Activated CD8-positive, alpha-beta memory T cell treated with anti-CD3 and anti-CD28 coated beads for 4 hours (primary cell): Measurements from ENCODE around the gene OR2A25.

ENCODE experiments used
- DNase-seq, 2 donors: peaks; one replicate each; pipeline ENCODE4 v3.0.0-alpha.2; 2020; ENCODE audit warnings: low read depth in 2 of 2

OR2A25 gene

DNA sequence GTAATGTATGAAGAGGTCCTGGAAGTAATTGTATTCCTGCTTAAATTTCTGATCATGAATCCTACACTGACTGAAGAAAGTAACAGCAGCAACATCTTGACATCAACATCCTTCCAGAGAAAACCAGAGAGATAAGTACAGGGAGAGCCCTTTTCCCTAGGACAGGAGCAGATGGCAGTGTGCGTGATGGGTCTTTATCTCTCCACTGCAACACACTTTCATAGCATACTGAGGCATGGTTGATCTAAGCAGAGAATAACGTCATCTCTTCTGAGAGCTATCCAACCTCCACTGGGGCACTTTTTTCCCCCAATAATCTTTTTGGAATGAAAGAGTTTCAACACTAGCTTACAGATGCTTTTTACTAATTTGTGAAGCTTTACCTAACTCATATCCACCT lies 342 bp downstream of the OR2A25 start:
- DNase-seq: no peak

DNA sequence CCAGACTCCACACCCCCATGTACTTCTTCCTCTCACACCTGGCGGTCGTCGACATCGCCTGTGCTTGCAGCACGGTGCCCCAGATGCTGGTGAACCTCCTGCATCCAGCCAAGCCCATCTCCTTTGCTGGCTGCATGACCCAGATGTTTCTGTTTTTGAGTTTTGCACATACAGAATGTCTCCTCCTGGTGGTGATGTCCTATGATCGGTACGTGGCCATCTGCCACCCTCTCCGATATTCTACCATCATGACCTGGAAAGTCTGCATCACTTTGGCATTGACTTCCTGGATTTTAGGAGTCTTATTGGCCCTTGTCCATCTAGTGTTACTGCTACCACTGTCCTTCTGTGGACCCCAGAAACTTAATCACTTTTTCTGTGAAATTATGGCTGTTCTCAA lies 4.8 kb downstream of the OR2A25 start:
- no peak for DNase-seq

DNA sequence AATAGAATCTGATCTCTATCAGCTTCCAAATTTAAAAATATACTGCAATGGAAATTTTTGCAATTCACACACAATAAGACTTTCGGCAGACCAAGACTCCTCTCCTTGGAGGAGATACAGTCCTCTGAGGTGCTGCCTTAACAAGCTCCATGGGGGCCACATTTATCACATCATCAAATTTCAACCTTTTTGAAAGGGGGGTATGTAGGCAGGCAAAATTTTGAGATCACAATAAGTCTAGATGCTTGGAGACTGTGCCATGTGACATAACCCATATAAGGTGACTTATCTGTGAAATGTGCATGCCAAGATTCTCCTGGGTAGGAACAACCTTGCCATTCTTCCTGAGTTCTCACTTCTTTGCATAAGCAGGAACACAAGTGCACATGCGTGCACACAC lies 16.4 kb downstream of the OR2A25 start, which contains the start of gene OR2A12:
Gene OR2A12 (plus strand): TSS at position 301 of the 400 bp plus-strand sequence. CDS start 8,830 bp downstream, outside the sequence.
- no peak for DNase-seq

DNA sequence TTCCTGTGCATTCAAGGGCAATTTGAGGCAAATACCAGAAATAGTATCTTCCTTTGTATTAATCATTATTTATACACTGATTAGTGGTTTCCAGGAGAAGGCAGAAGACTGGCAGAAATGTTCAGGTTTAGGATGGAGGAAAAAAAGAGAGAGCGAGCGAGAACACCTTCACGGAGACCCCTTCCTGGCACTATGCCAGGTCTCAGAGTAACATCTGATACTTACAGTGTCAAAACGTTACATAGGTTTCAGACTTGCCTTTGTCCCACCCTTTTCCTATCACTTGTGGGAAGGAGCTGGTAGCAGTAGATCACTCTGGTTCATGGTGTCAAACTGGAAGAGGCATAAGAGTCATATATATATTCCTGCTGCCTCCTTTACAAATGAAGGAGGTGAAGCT lies 17.1 kb downstream of the OR2A25 start:
- DNase-seq: no peak

DNA sequence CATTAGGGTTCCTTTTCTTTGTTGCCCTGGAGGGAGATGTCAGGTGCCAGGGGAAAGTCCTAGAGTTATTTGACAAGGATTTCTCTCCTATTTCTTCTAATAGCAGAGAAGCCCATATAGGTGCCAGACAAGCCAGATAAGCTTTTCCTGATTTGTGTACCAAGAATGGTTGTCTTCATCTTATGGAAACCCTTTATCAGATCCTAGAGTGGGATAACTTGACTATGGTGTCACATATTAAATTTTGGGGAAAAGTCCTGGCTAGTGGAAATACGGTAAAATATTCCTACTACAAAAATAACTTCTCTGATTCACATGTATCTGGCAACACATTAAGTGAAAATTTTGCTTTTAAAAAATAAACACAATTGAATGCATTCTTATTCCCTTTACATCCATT lies 17.6 kb downstream of the OR2A25 start:
- DNase-seq: no peak

DNA sequence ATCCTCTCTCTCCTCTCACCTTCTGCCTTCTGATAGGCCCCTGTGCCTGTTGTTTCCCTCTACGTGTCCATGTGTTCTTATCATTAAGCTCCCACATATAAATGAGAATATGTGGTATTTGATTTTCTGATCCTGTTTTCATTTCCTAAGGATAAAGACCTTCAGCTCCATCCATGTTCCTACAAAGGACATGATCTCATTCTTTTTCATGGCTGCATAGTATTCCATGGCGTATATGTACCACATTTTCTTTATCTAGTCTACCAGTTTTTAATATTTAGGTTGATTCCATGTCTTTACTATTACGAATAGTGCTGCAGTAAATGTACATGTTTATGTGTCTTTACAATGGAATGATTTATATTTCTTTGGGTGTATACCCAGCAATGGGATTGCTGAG lies 21.1 kb downstream of the OR2A25 start:
- DNase-seq: no peak

DNA sequence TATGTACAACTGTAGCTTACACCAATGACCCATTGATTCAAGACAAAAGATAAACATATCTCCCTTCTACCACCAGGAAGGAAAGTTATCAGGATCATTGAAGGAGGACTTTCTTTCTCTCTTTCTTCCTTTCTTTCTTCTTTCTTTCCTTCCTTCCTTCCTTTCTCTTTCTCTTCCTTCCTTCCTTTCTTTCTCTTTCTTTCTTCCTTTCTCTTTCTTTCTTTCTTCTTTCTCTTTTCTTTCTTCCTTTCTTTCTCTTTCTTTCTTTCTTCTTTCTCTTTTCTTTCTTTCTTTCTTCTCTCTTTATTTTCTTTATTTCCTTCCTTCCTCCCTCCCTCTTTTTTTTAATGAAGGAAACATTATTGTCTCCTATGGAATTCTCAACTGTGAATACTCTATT lies 29.2 kb downstream of the OR2A25 start:
- DNase-seq: no peak

DNA sequence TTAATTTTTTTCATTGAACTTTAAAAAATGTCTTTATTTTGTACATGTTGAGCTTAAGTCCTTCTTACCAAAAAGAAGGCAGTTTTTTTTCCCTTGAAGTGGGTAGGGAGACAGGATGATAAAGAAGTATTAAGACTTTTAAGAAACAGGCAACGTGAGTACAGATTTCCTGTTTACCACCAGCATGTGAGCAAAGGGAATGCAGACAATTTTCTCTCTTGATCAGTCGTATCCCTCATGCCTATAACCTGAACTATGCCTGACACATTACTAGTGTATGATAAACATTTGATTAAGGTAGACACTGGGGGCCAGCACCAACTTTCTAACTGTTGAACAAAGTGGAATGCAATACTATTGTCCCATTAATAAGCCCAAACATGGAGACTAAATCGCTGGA lies 31.0 kb downstream of the OR2A25 start:
- no peak for DNase-seq

DNA sequence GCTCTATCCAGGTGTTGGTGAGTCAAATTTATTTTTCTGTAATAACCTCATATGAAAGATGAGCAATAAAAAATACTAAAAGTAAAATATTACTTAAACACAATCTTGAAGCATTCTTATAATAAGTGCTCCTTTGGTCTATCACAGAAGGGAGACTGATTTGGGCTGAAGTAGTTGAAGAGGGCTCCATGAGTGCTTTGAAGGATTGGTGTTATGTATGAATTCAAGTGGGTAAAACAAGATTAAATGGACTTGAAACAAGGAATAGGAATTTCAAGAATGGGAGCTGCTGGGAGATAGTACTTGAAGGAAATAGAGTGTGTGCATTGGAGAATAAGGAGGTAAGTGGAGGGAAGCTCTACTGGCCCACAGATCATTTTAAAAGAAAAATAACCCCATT lies 32.4 kb downstream of the OR2A25 start:
- DNase-seq: no peak

DNA sequence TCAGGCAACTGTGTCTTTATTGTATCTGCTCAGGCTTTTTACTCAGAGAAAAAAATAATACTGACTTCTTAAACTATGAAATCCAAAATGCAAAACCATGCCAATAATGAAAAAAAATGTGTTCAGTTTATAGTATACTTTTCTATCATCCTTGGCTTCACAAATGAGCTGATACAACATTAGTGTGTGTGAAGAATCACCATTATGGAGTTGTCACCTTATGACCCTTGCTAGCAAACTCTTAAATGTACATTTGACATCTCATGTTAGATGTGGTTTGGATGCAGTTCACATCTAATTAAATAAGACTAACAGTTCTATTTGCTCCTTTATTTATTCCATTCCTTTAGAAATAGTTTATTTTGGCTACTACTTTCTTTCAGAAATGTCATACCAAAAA lies 35.6 kb downstream of the OR2A25 start:
- no peak for DNase-seq

DNA sequence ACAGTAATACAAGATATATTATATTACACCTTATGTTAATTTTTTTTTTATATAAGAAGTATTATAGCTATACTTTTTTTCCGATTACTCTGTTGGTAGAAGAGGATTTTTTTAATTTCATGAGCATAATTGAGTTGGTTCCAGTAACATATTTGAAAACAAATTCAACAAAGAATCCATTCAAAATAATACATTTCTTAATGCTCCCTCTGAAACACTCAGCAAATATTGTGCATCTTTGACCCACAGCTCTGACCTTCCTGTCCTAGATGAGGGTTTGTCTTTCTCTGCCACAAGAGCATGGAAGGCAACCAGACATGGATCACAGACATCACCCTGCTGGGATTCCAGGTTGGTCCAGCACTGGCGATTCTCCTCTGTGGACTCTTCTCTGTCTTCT lies 39.7 kb downstream of the OR2A25 start, which contains the start of gene OR2A2:
Gene OR2A2 (plus strand): TSS at position 301 of the 400 bp plus-strand sequence. CDS start 0 bp downstream, at position 301.
- DNase-seq: no peak

DNA sequence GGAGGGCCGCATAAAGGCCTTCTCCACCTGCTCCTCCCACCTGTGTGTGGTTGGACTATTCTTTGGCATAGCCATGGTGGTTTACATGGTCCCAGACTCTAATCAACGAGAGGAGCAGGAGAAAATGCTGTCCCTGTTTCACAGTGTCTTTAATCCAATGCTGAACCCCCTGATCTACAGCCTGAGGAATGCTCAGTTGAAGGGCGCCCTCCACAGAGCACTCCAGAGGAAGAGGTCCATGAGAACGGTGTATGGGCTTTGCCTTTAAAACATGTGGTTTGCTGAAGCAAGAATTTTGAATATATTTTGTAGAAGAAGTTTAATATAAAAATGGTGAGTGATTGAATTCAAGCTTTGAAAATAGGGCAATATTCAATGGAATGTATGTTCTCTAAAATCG lies 40.7 kb downstream of the OR2A25 start:
- DNase-seq: no peak

DNA sequence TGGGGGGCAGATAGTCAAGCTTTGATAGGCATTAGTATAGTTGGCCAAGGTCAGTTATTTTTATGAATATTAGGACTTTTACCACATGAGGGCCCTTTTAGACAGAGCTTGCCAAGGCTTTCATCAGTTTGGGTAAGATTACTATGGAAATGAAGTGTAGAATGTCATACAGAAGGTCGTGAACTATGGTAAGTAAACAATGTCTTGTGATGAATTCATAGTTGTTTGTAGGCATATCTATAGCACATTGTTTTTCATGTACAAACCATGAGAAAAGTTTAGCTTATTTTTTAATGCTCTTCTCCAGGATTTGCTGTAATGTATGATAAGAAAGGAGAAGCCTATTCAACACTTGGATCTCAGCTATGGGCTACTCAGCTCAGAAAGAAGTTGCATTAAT lies 44.0 kb downstream of the OR2A25 start:
- DNase-seq: no peak

DNA sequence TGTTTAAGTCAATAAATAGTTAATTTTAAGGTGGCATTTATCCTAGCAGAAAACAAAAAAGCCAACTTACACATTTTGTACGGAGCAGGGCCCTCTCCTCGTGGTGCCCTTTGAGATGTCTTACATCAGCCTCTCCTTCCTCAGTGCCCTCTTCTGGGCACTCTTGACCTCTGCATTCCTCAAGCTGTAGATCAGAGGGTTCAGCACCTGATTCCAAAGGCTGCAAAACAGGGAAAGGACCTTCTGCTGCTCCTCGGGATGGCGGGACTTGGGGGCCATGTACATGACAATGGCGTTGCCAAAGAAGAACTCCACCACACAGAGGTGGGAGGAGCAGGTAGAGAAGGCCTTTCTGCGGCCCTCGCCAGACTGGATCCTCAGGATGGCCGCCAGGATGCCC lies 48.7 kb downstream of the OR2A25 start:
- no peak for DNase-seq

DNA sequence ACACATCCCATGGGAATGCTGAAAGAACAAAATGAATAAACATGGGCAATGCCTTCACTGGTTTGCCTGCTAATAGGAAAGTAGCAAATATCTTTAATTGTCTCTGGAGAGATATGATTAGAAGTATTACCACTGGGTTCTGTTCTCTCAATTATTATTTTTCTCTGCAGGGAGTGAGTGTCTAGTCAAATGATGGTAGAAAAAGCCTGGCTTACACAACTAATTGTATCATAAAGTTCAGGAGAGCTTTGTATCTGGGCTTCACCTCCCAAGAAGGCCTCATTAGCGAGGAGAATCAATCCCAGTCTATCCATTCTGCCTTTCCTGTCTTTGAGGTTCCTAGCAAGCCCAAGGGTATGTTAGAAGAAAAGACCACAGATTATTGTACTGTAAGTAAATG lies 53.3 kb downstream of the OR2A25 start, which contains the start of gene OR2A14:
Gene OR2A14 (plus strand): TSS at position 301 of the 400 bp plus-strand sequence. CDS start 5,937 bp downstream, outside the sequence.
- DNase-seq: no peak
